ENCODE measurements around the gene SLC35E4. TPM values are rescaled to one million over a fixed set of nuclear protein-coding genes. Genes with fewer than 3 reads are reported as not detected.
"Not testable (repeated sequence)": the region's sequence is repeated elsewhere in the genome, so short reads cannot be mapped to it uniquely, and the experiment has no call there.

Gene SLC35E4
- total RNA-seq, 4 donors from 2014 or later, result 1.7 to 9.9 (median 7.3) TPM

DNA sequence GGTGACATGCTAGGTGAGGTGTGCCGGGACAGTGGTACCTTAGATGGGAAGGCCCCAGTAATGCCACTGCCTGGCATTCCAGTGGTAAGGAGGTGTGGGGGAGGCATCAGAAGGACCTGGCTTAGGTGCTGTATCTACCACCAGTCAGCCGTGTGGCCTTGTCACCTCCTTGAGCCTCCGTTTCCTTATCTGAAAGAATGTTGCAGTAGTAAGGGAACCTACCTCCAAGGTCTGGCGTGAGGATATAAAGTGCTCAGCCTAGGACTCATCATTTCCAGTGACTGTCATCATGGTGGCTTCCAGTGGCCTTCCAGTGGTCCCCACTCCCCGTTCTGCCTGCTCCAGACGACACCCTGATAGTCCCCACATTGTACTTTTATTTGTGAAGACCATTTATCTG lies 38.9 kb downstream of the SLC35E4 start:
- Histone ChIP-seq H3K4me1 (no peaks in the 10 kb centered on the region), H3K27me3 (no peaks in the 10 kb centered on the region), H3K27ac (no peak overlapping the region), H3K9me3 (no peaks in the 10 kb centered on the region), H3K36me3 (no peaks in the 10 kb centered on the region), H3K4me3 (no peak overlapping the region)
- TF ChIP-seq POLR2A (IDR thresholded peaks at IDR 0.05) (no peak), CTCF (IDR thresholded peaks at IDR 0.05) (no peak)
- DNase-seq, result no peak

GRCh38 chr22:30675436-30675835 lies 39.9 kb downstream of the SLC35E4 start:
- no peak overlapping the region for H3K4me3 ChIP-seq
- no peak overlapping the region for H3K27ac ChIP-seq
- H3K36me3 ChIP-seq, result no peaks in the 10 kb centered on the region
- no peak for DNase-seq
- H3K27me3 ChIP-seq, result no peaks in the 10 kb centered on the region
- no peaks in the 10 kb centered on the region for H3K9me3 ChIP-seq
- H3K4me1 ChIP-seq, result no peaks in the 10 kb centered on the region
- no peak for TF ChIP-seq CTCF (IDR thresholded peaks at IDR 0.05)
- no peak for TF ChIP-seq POLR2A (IDR thresholded peaks at IDR 0.05)

GRCh38 chr22:30676565-30676964 lies 41.0 kb downstream of the SLC35E4 start:
- H3K27ac ChIP-seq, H3K4me3 ChIP-seq, H3K9me3 ChIP-seq, DNase-seq, H3K36me3 ChIP-seq, H3K4me1 ChIP-seq, H3K27me3 ChIP-seq: not testable (repeated sequence)

GRCh38 chr22:30679895-30680690 lies 44.5 kb downstream of the SLC35E4 start:
- not testable (repeated sequence) for H3K4me1 ChIP-seq, H3K36me3 ChIP-seq, H3K27ac ChIP-seq, H3K27me3 ChIP-seq, H3K9me3 ChIP-seq, H3K4me3 ChIP-seq
- peak in 2 of 3 donors; percentile 62 to 80 for DNase-seq
- TF ChIP-seq CTCF (IDR thresholded peaks at IDR 0.05), result peak in 2 of 6 experiments; percentile 1 to 7

DNA sequence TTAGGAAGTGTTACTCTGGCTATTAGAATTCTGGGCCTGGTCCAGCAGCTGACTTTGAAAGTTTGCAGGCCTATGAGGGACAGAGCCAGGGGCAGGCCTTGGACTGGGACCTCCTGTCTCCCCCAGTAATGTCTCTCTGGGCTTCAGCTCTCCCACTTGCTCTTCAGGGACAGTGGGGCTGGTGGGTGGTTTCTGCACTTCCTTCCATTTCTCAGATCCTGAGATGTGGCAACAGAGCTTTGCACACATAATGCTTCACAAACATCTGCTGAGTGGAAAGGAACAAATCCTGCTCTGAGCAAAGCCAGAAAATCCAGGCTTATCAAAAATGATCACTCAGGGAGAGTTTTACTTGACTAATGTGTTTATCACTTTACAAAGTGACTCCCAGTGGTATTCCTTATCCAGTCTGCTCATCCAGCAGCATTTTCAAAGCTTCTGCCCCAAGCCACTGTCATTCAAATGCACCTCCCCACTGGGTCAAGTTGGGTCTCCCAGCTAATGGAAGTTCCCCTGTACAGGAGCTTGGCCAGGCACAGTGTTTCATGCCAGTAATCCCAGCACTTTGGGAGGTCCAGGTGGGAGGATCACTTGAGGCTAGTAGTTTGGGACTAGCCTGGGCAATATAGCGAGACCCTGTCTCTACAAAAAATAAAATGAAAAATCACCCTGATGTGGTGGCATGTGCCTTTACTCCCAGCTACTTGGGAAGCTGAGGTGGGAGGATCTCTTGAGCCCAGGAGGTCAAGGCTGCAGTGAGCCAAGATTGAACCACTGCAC lies 45.6 kb downstream of the SLC35E4 start:
- no peaks in the 10 kb centered on the region for H3K4me1 ChIP-seq
- H3K36me3 ChIP-seq, result no peaks in the 10 kb centered on the region
- no peak overlapping the region for H3K4me3 ChIP-seq
- H3K9me3 ChIP-seq, result no peaks in the 10 kb centered on the region
- H3K27me3 ChIP-seq, result no peaks in the 10 kb centered on the region
- TF ChIP-seq POLR2A (IDR thresholded peaks at IDR 0.05) (no peak), CTCF (IDR thresholded peaks at IDR 0.05) (no peak)
- DNase-seq, result no peak
- no peak overlapping the region for H3K27ac ChIP-seq

DNA sequence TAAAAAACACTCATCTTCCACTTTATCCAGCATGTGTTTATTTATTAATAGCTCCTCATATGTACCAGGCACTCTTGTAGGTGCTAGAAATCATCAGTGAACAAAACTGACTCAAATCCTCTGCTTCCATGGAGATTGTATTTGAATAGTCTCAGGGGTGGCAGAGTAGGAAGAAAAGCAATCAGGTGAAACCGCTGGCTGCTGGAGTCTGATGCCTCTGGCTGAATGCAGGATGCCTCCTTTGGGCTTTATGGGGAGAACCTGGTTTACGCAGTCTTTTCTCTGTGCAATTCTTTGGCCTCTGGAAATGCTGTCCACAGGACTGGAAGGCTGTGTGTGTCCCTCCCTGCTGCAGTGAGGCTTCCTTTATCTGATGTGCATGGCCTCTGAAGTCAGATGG lies 46.2 kb downstream of the SLC35E4 start:
- H3K27me3 ChIP-seq, result no peaks in the 10 kb centered on the region
- TF ChIP-seq CTCF (IDR thresholded peaks at IDR 0.05) (no peak), POLR2A (IDR thresholded peaks at IDR 0.05) (no peak)
- DNase-seq, result no peak

More for the DNA sequence above, 46.2 kb downstream of the SLC35E4 start:
- no peaks in the 10 kb centered on the region for H3K9me3 ChIP-seq
- H3K36me3 ChIP-seq, result no peaks in the 10 kb centered on the region
- no peak overlapping the region for H3K4me3 ChIP-seq
- H3K27ac ChIP-seq, result no peak overlapping the region
- H3K4me1 ChIP-seq, result no peaks in the 10 kb centered on the region
